Suprapubic skin (tissue), 4 donors: ENCODE results near the gene PDPN.

Source experiments
- EP300 ChIP-seq: sonication (generic); formaldehyde crosslinking; IDR thresholded peaks from one replicate; pipeline ENCODE4 v1.6.1; 2017; ENCODE audit warnings: antibody characterized with exemption
- POLR2A ChIP-seq, 2 donors: fragments of 450-650 bp; IDR thresholded peaks; one replicate each; pipeline ENCODE4 v1.6.1; 2017; ENCODE audit warnings: antibody characterized with exemption in 2 of 2, mild to moderate bottlenecking in 2 of 2, moderate library complexity in 2 of 2
- POLR2AphosphoS5 ChIP-seq, 3 donors: sonication (generic); formaldehyde crosslinking; IDR thresholded peaks; one replicate each; pipeline ENCODE4 v1.6.1; 2017; ENCODE audit warnings: antibody characterized with exemption in 3 of 3
- TF ChIP-seq, protein P1 (sequence below), 2 donors: fragments of 200-600 bp in 1 of 2; fragments of 450-650 bp in 1 of 2; sonication (generic) in 1 of 2; IDR thresholded peaks; one replicate each; pipeline ENCODE4 v1.5.1; 2016 to 2019; ENCODE audit warnings: antibody characterized with exemption in 2 of 2, mild to moderate bottlenecking in 1 of 2, moderate library complexity in 1 of 2

DNA sequence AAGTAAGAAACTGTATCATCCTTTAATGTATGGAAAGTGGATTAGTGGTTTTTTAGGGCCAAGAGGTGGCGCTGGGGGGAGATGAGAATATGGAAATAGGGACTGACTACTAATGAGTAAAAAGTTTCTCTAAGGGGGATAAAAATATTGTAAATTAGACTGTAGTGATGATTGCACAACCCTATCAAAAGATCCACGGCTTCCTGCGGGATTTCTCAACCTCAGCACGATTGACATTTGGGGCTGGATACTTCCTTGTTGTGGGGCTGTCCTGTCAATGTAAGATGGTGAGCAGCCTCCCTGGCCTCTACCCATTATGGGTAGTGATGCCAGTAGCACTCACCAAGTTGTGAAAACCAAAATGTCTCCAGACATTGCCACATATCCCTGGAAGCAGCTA lies 80.3 kb downstream of the PDPN start:
- TF ChIP-seq, protein P1, sequence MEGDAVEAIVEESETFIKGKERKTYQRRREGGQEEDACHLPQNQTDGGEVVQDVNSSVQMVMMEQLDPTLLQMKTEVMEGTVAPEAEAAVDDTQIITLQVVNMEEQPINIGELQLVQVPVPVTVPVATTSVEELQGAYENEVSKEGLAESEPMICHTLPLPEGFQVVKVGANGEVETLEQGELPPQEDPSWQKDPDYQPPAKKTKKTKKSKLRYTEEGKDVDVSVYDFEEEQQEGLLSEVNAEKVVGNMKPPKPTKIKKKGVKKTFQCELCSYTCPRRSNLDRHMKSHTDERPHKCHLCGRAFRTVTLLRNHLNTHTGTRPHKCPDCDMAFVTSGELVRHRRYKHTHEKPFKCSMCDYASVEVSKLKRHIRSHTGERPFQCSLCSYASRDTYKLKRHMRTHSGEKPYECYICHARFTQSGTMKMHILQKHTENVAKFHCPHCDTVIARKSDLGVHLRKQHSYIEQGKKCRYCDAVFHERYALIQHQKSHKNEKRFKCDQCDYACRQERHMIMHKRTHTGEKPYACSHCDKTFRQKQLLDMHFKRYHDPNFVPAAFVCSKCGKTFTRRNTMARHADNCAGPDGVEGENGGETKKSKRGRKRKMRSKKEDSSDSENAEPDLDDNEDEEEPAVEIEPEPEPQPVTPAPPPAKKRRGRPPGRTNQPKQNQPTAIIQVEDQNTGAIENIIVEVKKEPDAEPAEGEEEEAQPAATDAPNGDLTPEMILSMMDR (IDR thresholded peaks at IDR 0.05) = no peak
- TF ChIP-seq EP300 (no peak), POLR2AphosphoS5 (IDR thresholded peaks at IDR 0.05) (no peak), POLR2A (IDR thresholded peaks at IDR 0.05) (no peak)
